ENCODE measurements around the gene TRAF7. TPM values are rescaled to one million over a fixed set of nuclear protein-coding genes. Genes with fewer than 3 reads are reported as not detected.
"Not testable (repeated sequence)": the region's sequence is repeated elsewhere in the genome, so short reads cannot be mapped to it uniquely, and the experiment has no call there.

The TRAF7 gene
- total RNA-seq, 2 donors from 2014 or later = 22.7 to 29.3 TPM

DNA sequence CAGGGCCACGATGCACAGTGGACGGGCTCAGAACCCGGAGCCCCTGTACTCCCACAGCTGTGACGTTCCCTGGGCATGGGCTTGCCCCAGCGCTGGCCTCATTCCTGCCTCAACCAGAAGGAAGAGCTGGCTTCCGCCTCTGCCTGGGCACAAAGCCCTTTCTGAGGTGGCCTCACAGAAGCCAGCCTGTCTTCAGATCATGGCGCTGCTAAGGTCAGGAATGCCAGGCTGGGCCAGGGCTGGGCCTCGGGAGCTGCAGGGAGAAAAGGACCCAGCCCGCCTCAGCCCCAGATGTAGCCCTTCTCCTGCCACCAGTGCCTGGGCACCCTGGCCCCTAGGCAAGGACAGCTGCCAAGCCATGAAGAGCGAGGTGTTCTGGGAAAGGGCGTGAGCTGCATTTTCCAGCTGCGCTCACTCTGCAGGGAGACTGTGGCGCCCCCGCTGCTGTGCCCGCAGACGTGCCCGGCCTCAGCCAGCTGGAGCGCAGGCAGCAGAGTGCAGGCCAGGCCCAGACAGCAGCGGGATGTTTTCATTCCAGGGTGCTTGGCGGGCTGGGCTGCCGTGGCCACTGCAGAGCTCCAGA lies 29.3 kb upstream of the TRAF7 start:
- 65 to 78% methylated on average over 9 to 19 of the region's 21 CpGs for WGBS, 2 donors
- H3K4me3 ChIP-seq; ATAC-seq; intact Hi-C loops (cut with DNase I); H3K36me3 ChIP-seq (replicated peaks in 1 of 2; ENCODE audit: insufficient read depth in 1 of 2, low read depth in 2 of 2); H3K27me3 ChIP-seq; H3K9me3 ChIP-seq: not testable (repeated sequence)
- H3K4me1 ChIP-seq = peaks cover 36% of the 10 kb centered on the region
- DNase-seq = peak in 1 of 4 donors; percentile 55
- H3K27ac ChIP-seq = peak overlapping the region; percentile 1 to 72 (median 43)

DNA sequence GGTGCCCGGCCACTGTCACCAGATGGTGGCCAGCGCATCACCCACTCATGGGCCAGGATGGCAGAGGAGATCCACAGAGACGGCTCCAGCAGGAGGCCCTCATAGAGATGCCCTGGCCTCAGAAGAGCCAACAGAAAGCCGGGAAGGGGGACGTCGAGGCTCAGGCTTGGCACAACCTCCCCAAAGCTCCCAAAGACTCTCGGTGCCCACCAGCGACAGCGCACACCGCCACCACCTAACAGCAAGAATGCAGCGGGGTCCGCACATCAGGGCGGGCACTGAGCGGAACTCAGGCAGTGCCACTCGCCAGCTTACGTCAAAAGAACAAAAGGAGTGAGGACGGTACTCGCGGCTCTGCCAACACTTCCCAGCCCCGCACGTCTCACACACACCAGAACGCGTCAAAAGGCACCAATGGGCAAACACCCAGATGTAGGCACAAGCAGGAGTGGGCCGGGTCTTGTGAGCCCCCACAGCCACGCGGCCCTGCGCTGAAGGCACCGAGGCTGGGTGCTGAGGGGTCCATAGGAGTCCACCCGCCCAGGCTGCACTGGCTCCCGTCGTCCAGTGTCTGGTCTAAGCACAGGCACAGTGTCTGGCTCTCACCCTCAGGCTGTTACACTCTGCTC lies 28.5 kb upstream of the TRAF7 start:
- H3K27ac ChIP-seq = peak overlapping the region in 3 of 4 donors; percentile 47 to 72 (median 65)

DNA sequence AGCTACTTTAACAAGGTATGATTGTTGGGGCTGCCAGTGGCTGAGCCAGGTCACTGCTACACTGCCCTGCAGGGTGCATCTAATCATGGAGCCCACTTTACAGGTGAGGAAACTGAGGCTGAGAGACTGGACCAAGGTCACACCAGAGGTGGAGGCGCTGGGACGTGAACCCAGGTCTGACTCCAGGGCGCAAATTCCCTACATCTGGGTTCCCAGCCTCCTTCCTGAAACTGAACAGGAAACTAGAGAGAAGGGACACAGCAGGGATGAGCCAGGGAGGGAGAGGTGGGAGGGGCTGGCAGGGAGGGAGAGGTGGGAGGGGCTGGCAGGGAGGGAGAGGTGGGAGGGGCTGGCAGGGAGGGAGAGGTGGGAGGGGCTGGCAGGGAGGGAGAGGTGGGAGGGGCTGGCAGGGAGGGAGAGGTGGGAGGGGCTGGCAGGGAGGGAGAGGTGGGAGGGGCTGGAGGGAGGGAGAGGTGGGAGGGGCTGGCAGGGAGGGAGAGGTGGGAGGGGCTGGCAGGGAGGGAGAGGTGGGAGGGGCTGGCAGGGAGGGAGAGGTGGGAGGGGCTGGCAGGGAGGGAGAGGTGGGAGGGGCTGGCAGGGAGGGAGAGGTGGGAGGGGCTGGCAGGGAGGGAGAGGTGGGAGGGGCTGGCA lies 27.8 kb upstream of the TRAF7 start:
- H3K9me3 ChIP-seq; intact Hi-C loops (cut with DNase I); H3K4me3 ChIP-seq; H3K27me3 ChIP-seq; H3K36me3 ChIP-seq (replicated peaks in 1 of 2; ENCODE audit: insufficient read depth in 1 of 2, low read depth in 2 of 2): not testable (repeated sequence)
- Histone ChIP-seq H3K27ac (peak overlapping the region in 2 of 4 donors; percentile 30 to 47), H3K4me1 (peaks cover 36% of the 10 kb centered on the region)
- 51 to 60% methylated on average over 1 to 3 of the region's 3 CpGs for WGBS, 2 donors
- ATAC-seq (peak; percentile 48), DNase-seq (peak; percentile 49 to 57 (median 52))

More for the DNA sequence above, 28.5 kb upstream of the TRAF7 start:
- intact Hi-C loops (cut with DNase I); H3K27me3 ChIP-seq; H3K36me3 ChIP-seq (replicated peaks in 1 of 2; ENCODE audit: insufficient read depth in 1 of 2, low read depth in 2 of 2); H3K4me3 ChIP-seq; DNase-seq; ATAC-seq; H3K9me3 ChIP-seq: not testable (repeated sequence)
- peaks cover 36% of the 10 kb centered on the region for H3K4me1 ChIP-seq
- 87 to 93% methylated on average over 17 to 31 of the region's 31 CpGs for WGBS, 2 donors

DNA sequence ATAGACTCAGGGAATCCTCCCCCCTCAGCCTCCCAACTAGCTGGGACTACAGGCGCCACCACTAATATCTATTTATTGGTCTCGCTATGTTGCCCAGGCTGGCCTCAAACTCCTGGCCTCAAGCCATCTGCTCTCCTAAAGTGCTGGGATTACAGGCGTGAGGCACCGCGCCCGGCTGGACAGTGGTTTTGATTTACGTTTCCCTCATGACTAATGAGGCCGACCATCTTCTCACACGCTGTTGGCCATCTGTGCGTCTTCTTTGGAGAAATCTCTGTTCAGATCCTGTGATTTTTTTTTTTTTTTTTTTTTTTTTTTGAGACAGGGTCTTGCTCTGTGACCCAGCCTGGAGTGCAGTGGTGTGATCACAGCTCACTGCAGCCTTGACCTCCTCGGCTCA lies 26.3 kb upstream of the TRAF7 start:
- H3K9me3 ChIP-seq; ATAC-seq; intact Hi-C loops (cut with DNase I); H3K4me3 ChIP-seq; DNase-seq; H3K27me3 ChIP-seq; H3K36me3 ChIP-seq (replicated peaks in 1 of 2; ENCODE audit: insufficient read depth in 1 of 2, low read depth in 2 of 2): not testable (repeated sequence)
- 96 to 97% methylated on average over 8 to 10 of the region's 11 CpGs for WGBS, 2 donors
- H3K4me1 ChIP-seq = peaks cover 41% of the 10 kb centered on the region
- H3K27ac ChIP-seq = peak overlapping the region in 1 of 4 donors; percentile 72

DNA sequence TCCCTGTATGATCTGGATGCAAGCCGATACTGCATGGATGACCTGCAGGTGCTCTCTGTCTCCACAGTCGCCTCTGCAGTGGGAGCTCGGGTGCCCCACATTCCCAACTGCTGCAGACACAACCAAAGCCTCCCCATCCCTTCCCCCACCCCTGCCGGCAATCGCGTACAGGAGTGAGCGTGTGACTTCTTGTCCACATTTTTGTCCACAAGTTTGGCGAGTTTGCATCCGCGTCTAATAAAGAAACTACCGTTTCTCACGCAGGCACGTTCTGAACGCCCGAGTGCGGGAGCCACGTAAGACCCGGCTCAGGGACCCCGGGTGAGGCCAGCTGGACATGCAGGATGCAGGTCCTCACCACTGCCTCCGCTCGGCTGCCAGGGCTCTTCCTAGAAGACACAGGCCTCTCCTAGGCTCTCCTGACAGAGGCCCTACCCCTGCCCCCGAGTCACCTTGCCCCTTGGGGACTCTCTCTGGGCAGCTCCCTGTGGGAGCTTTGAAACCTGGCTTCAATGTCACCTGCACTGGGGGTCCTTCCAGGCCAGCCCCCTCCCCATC lies 25.6 kb upstream of the TRAF7 start:
- intact Hi-C loops (cut with DNase I); H3K36me3 ChIP-seq (replicated peaks in 1 of 2; ENCODE audit: insufficient read depth in 1 of 2, low read depth in 2 of 2); H3K27ac ChIP-seq; H3K27me3 ChIP-seq; ATAC-seq; H3K4me3 ChIP-seq; DNase-seq; H3K9me3 ChIP-seq: not testable (repeated sequence)
- 80 to 86% methylated on average over 12 to 22 of the region's 22 CpGs for WGBS, 2 donors
- H3K4me1 ChIP-seq = peaks cover 40% of the 10 kb centered on the region

DNA sequence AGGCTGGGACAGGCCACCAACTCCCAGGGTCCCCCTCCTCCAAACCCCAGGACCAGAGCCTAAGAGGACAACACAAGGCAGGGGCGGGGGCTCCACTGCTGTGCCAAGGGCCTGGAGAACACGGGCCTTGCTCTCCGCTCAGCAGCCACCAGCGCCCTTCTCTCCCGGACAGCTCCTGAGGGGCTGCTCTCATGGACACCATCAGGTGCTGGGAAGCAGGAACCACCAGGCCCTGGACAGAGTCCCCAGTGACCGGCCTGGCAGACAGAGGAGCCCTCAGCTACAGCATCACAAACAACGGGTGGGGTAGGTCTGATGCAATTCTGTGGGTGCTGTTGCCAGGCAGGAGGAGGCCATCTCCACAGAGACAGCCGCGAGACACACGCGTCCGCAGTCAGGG lies 21.8 kb upstream of the TRAF7 start:
- H3K9me3 ChIP-seq; H3K27ac ChIP-seq; H3K4me3 ChIP-seq; ATAC-seq; intact Hi-C loops (cut with DNase I); H3K36me3 ChIP-seq (replicated peaks in 1 of 2; ENCODE audit: insufficient read depth in 1 of 2, low read depth in 2 of 2); DNase-seq; H3K27me3 ChIP-seq: not testable (repeated sequence)
- WGBS, 2 donors = 71% methylated on average over 7 of the region's 12 CpGs; no CpG with 5 or more reads in 1 of the 2 donors
- peaks cover 13% of the 10 kb centered on the region for H3K4me1 ChIP-seq

DNA sequence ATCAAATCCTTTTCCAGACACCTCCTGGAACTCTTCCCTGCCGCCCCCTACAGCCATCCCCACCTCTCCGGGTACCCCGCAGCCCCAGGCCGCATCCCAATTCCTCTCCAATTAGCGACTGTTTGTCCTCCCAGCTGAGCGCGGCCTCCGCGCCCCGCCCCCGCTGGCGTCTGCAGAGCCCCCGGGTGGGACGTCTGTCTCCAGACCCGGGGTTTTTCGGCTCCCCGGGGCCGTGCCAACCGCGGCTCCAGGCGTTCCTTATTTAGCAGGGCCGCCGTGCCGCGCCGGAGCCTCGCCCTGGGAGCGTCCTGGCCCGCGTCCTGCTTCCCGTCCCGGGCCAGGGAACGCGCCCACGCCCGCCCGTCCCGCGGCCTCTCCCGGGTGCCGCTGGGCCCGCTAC lies 20.5 kb upstream of the TRAF7 start:
- H3K36me3 ChIP-seq (replicated peaks in 1 of 2; ENCODE audit: insufficient read depth in 1 of 2, low read depth in 2 of 2); intact Hi-C loops (cut with DNase I); H3K27me3 ChIP-seq; ATAC-seq; H3K9me3 ChIP-seq; DNase-seq: not testable (repeated sequence)
- Histone ChIP-seq H3K27ac (peak overlapping the region; percentile 25 to 74 (median 64)), H3K4me1 (peaks cover 13% of the 10 kb centered on the region), H3K4me3 (peak overlapping the region in 1 of 2 donors; percentile 16)
- WGBS, 2 donors = 0 to 3% methylated on average over 6 to 23 of the region's 42 CpGs

Measured in body of pancreas (tissue), 4 donors.